Mononuclear cell (primary cell): ENCODE measurements around the gene S100A5. TPM values are rescaled to one million over a fixed set of nuclear protein-coding genes. Genes with fewer than 3 reads are reported as not detected.
"Not testable (repeated sequence)": the region's sequence is repeated elsewhere in the genome, so short reads cannot be mapped to it uniquely, and the experiment has no call there.

Experiments used
- H3K27me3 ChIP-seq: 2 replicates; pipeline ENCODE4 v1.6.0; 2011; ENCODE audit warnings: low read length, control low read depth; ENCODE audit not compliant: insufficient read depth
- H3K4me1 ChIP-seq: 2 replicates; pipeline ENCODE4 v1.5.1; 2011; ENCODE audit warnings: mild to moderate bottlenecking, low read length, control low read depth; ENCODE audit not compliant: insufficient read depth
- H3K4me3 ChIP-seq: 2 replicates; pipeline ENCODE4 v1.5.1; 2011; ENCODE audit warnings: mild to moderate bottlenecking, low read length, moderate library complexity
- H3K9me3 ChIP-seq: 2 replicates; pipeline ENCODE4 v1.5.1; 2011; ENCODE audit warnings: low read depth, mild to moderate bottlenecking, control low read depth, low read length
- total RNA-seq: library from RNA; depleted of rRNA; stranded (reverse); fragments of >200 nt; gene quantifications from one replicate; pipeline ENCODE4 v1.2.3, GENCODE V29; 2012

S100A5 gene
- total RNA-seq, result not detected

GRCh38 chr1:153540394-153541361, at the start of gene S100A5:
TSS of gene S100A5 (minus strand) at chr1:153540934. CDS start at chr1:153540191, 743 bp downstream.
- Histone ChIP-seq H3K4me1 (peaks cover 78% of the 10 kb centered on the region), H3K9me3 (no peaks in the 10 kb centered on the region), H3K4me3 (no peak within 1 kb of the TSS), H3K27me3 (no peaks in the 10 kb centered on the region)

GRCh38 chr1:153588482-153588881, 47.7 kb upstream of the S100A5 start:
- Histone ChIP-seq H3K9me3 (no peaks in the 10 kb centered on the region), H3K4me3 (no peak overlapping the region), H3K27me3 (no peaks in the 10 kb centered on the region), H3K4me1 (no peaks in the 10 kb centered on the region)

- not testable (repeated sequence) for H3K27me3 ChIP-seq, H3K4me1 ChIP-seq, H3K4me3 ChIP-seq, H3K9me3 ChIP-seq
These were observed 47.3 kb upstream of the S100A5 start for GRCh38 chr1:153588033-153588432.

GRCh38 chr1:153587314-153587713, 46.6 kb upstream of the S100A5 start:
- Histone ChIP-seq H3K9me3 (no peaks in the 10 kb centered on the region), H3K27me3 (no peaks in the 10 kb centered on the region), H3K4me3 (no peak overlapping the region), H3K4me1 (no peaks in the 10 kb centered on the region)

GRCh38 chr1:153586347-153586746, 45.6 kb upstream of the S100A5 start:
- Histone ChIP-seq H3K4me3 (no peak overlapping the region), H3K9me3 (no peaks in the 10 kb centered on the region), H3K27me3 (no peaks in the 10 kb centered on the region), H3K4me1 (no peaks in the 10 kb centered on the region)

GRCh38 chr1:153585006-153585405, 44.3 kb upstream of the S100A5 start:
- Histone ChIP-seq H3K4me1 (no peaks in the 10 kb centered on the region), H3K27me3 (no peaks in the 10 kb centered on the region), H3K9me3 (no peaks in the 10 kb centered on the region), H3K4me3 (no peak overlapping the region)

GRCh38 chr1:153583976-153584375, 43.2 kb upstream of the S100A5 start:
- no peaks in the 10 kb centered on the region for H3K9me3 ChIP-seq
- no peak overlapping the region for H3K4me3 ChIP-seq
- H3K27me3 ChIP-seq, result no peaks in the 10 kb centered on the region
- no peaks in the 10 kb centered on the region for H3K4me1 ChIP-seq

- H3K9me3 ChIP-seq, H3K4me1 ChIP-seq, H3K27me3 ChIP-seq, H3K4me3 ChIP-seq: not testable (repeated sequence)
These were observed 42.8 kb upstream of the S100A5 start for GRCh38 chr1:153583514-153583913.

GRCh38 chr1:153582836-153583235, 42.1 kb upstream of the S100A5 start:
- not testable (repeated sequence) for H3K4me1 ChIP-seq, H3K27me3 ChIP-seq, H3K4me3 ChIP-seq, H3K9me3 ChIP-seq

GRCh38 chr1:153578936-153579335, 38.2 kb upstream of the S100A5 start:
- peaks cover 6% of the 10 kb centered on the region for H3K4me1 ChIP-seq
- H3K27me3 ChIP-seq, result no peaks in the 10 kb centered on the region
- no peaks in the 10 kb centered on the region for H3K9me3 ChIP-seq
- no peak overlapping the region for H3K4me3 ChIP-seq

- Histone ChIP-seq H3K9me3 (no peaks in the 10 kb centered on the region), H3K4me1 (peaks cover 10% of the 10 kb centered on the region), H3K27me3 (no peaks in the 10 kb centered on the region), H3K4me3 (no peak overlapping the region)
These were observed 37.8 kb upstream of the S100A5 start for GRCh38 chr1:153578490-153578889.

GRCh38 chr1:153577624-153578051, 36.9 kb upstream of the S100A5 start:
- H3K9me3 ChIP-seq, result no peaks in the 10 kb centered on the region
- H3K4me3 ChIP-seq, result no peak overlapping the region
- H3K4me1 ChIP-seq, result peaks cover 19% of the 10 kb centered on the region

GRCh38 chr1:153577138-153577537, 36.4 kb upstream of the S100A5 start:
- Histone ChIP-seq H3K4me3 (no peak overlapping the region), H3K27me3 (no peaks in the 10 kb centered on the region), H3K9me3 (no peaks in the 10 kb centered on the region), H3K4me1 (peaks cover 24% of the 10 kb centered on the region)

More at GRCh38 chr1:153577624-153578051, 36.9 kb upstream of the S100A5 start:
- H3K27me3 ChIP-seq, result no peaks in the 10 kb centered on the region

- not testable (repeated sequence) for H3K27me3 ChIP-seq, H3K4me3 ChIP-seq, H3K9me3 ChIP-seq
- H3K4me1 ChIP-seq, result peaks cover 29% of the 10 kb centered on the region
These were observed 34.8 kb upstream of the S100A5 start for GRCh38 chr1:153575497-153575896.

- H3K27me3 ChIP-seq, H3K4me3 ChIP-seq, H3K9me3 ChIP-seq: not testable (repeated sequence)
- H3K4me1 ChIP-seq, result peaks cover 29% of the 10 kb centered on the region
These were observed 34.4 kb upstream of the S100A5 start for GRCh38 chr1:153575081-153575491.

GRCh38 chr1:153573351-153573750, 32.6 kb upstream of the S100A5 start:
- Histone ChIP-seq H3K9me3 (no peaks in the 10 kb centered on the region), H3K27me3 (no peaks in the 10 kb centered on the region), H3K4me3 (no peak overlapping the region), H3K4me1 (peaks cover 35% of the 10 kb centered on the region)
